GM21528 (cell line): ENCODE results near the gene KCNN3.
"Not testable (repeated sequence)": the region's sequence is repeated elsewhere in the genome, so short reads cannot be mapped to it uniquely, and the experiment has no call there.

Source experiments
- ATAC-seq: cut with Tn5 transposase; IDR thresholded peaks from one replicate; pipeline ENCODE4 v1.9.1; 2021; ENCODE audit warnings: mild to moderate bottlenecking, moderate library complexity; ENCODE audit not compliant: unreplicated experiment, low FRiP score

The KCNN3 gene

DNA sequence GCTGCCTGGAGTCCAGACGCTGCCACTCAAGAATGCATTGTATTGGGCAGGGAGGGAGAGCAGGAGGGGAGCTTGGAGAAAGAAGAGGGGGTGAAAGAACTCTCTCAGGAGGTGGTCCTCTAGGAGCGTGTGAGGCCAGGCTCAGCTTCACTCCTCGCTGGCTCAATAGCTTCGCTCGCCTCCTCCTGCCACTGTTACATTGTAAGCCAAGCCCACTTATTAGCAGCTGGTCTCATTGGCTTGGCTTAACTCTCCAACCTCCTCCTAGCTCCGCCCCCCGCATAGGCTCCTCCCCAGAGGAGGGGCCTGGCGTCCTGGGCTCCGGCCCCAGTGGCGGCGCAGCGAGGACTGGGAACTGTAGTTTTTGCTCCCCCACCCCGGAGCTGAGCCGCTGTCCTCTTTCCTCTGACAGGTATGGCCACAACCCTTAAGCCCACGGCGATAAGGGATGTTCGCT is at the start of gene KCNN3:
TSS of gene KCNN3 (minus strand) at position 167 of the 457 bp plus-strand sequence. CDS start 317 bp downstream, outside the sequence.
- peak; percentile 73 for ATAC-seq

DNA sequence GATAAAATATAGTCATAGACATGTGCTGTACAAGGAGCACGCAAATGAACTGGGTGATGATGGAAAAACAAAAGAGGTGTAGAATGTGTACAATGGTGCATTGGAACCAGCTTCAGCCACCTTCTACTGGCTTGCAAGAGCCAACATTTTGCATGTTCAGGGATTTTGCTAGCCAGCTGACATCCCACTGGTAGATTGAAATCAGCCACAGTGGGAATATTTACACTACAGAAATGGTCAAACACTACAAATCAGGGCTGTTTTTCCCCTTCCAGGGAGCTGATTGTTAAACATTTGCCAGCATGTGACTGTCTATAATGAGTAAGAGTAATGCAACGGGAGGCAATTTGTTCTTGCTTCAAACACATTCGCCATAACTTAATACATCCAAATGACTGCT is 43.2 kb upstream of the KCNN3 start:
- no peak for ATAC-seq

GRCh38 chr1:154912755-154913154 is 42.7 kb upstream of the KCNN3 start:
- ATAC-seq = no peak

GRCh38 chr1:154911691-154912550 is 41.8 kb upstream of the KCNN3 start:
- no peak for ATAC-seq

GRCh38 chr1:154910851-154911250 is 40.8 kb upstream of the KCNN3 start:
- ATAC-seq = no peak

GRCh38 chr1:154908937-154909336 is 38.9 kb upstream of the KCNN3 start:
- ATAC-seq = no peak

DNA sequence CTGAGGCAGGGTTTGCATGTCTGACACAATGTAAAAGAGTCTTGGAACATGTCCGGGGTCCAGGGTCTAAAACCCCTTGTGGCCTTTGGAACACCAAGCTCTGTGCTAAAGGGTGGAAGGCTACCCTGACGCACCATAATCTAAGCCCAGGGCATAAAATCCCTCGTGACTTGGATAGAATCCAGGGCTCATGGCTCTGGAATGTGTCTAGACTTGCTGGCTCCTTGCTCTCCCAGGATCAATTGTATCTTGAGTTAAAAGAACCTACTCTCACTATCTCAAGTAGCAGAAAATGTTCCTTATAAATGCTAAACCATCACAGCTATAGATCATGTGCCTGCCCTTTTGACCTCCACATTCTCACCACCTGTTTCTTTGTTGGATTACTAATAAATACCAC is 38.0 kb upstream of the KCNN3 start:
- ATAC-seq = not testable (repeated sequence)

DNA sequence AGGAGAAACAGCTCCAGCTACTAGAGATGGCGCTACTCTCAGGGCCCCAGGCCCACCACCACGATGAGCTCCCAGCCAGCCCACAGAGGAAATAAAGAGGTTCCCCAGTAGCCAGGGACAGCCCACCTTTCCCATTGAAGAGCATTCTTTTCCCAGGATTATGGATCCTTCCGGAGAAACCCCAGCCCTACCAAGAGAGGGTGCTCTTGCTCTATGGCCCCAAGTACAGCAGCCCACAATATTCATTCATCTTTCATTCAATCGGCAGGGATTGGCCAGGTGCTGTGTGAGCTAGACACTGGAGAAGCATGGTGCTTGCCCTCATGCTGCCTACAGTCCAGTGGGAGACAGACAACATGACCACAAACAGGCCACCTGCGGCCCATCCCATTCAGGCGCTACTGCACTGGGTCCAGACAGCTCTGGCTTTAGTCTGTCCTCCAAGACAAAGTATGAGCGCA is 36.6 kb upstream of the KCNN3 start:
- ATAC-seq = no peak

DNA sequence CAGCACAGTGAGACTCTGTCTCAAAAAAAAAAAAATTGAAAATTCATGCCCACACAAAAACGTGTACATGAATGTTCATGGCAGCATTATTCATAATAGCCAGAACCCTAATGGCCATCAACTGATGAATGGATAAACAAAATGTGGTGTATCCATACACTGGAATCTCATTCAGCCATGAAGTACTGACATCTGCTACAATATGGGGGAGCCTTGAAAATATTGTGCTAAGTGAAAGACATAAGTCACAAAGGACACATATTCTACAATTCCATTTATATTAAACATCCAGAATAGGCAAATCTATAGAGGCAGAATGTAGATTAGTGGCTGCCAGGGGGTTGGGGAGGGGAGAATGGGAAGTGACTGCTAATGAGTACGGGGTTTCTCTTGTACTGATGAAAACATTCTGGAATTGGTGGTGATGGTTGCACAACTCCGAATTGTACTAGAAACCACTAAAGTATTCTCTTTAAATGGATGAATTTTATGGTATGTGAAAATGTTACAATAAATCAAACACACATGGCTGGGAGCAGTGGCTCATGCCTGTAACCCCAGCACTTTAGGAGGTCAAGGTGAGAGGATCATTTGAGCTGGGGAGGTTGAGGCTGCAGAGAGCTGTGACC is 33.0 kb upstream of the KCNN3 start:
- ATAC-seq = no peak

DNA sequence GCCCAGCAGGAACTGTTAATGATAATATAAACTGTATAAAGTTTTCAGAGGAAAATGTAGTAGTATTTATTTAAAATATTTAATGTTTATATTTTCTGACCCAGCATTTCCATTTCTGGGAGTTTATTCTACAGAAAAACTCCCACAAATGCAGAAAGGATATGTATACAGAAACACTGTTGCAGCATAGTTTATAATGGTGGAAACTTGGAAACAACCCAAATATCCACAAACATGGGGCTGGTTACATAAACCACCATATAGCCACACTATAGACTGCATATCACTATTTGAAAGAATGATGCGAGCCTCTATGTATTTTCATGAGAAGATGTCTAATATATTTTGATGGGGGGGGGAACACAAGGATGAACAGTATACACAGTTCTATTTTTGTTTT is 31.5 kb upstream of the KCNN3 start:
- no peak for ATAC-seq

GRCh38 chr1:154899041-154899440 is 29.0 kb upstream of the KCNN3 start:
- ATAC-seq = no peak

DNA sequence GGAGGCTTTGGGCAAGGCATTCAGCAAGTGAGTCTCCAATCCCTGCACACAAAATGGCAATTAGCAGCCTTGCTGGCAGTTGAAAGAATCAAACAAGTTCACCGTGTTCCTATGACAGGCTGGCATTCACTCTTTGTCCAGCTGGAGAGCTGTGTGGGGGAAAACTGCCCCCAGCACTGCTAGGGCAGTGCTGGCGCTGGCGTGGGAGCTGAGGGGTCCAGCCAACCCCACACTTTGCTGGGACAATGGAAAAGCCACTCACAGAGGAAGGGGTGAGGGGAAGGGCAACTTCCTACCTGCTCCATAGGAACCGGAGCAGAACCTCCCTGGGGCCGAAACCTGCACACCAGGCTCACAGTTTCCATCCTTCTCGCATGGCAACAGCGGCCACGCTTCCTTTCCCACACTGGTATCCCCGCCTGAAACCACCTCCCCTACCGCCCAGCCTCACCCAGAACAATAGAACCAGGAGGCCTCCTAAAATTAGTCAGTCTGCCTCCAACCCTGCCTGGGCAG is 26.7 kb upstream of the KCNN3 start:
- ATAC-seq = no peak

GRCh38 chr1:154895798-154896197 is 25.7 kb upstream of the KCNN3 start:
- ATAC-seq = no peak

GRCh38 chr1:154891452-154891851 is 21.4 kb upstream of the KCNN3 start:
- ATAC-seq = no peak

GRCh38 chr1:154888757-154889156 is 18.7 kb upstream of the KCNN3 start:
- no peak for ATAC-seq

GRCh38 chr1:154886281-154887015 is 16.4 kb upstream of the KCNN3 start:
- no peak for ATAC-seq

- ATAC-seq = no peak
Observed at GRCh38 chr1:154884869-154885701, 15.0 kb upstream of the KCNN3 start.

DNA sequence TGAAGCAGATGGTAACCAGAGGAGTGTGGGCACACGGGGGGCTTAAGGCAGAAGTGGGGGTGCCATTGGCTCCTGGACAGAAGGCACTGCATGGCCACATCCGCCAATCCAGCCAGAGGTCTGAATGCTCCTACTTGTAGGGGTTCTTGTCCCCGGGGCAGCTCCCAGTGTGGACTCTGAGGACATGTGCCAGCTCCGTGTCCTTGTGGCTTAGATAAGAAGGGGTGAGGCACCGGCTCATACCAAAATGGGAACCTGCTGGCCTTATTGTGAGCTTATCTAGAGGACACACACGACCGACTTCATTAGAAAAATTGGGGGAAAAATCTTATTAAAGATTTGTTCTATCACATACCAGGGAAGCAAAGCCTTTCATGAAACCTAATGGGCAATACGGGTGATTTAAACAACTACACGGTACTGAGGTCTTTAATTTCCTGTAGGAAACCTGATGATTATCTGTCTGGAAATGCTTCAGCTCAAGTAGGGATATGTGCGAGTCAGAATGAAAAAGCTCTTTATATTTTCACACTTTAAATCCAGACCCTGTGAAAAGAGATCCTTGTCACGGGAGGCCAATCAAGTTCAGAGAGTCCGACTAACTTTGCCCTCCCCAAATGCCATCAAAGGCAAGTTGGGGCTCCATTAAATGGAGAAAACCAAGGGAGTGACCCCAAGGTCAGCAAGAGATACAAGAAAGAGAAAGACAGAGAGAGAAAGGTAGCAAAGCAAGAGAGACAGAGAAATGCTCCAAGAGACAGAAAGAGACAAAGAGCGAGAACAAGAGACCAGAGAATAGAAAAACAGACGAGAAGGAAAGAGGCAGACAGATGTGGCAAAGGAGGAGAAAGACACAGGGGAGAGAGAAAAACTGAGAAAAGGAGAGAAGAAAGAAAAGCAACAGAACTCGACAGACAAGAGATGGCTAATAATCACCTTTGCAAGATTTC is 14.1 kb upstream of the KCNN3 start:
- no peak for ATAC-seq
